ENCODE measurements around the gene MESP1. TPM values are rescaled to one million over a fixed set of nuclear protein-coding genes. Genes with fewer than 3 reads are reported as not detected.
A peak's percentile ranks its signal among the peaks of the same experiment; 100 is the strongest.

MESP1 gene
- total and polyA plus RNA-seq, 2 of the 8 experiments (the other 6 are each of a cell fraction or from before 2014, with no cell fraction given): 0.15 to 0.23 TPM

GRCh38 chr15:89750560-89751542 lies at the start of gene MESP1 (continued):
- TF ChIP-seq SRF (IDR thresholded peaks at IDR 0.05; ENCODE audit: low read depth, low read length) (no peak), JUN (IDR thresholded peaks at IDR 0.05; ENCODE audit: low read depth, low read length) (no peak), CBX8 (IDR thresholded peaks at IDR 0.05; ENCODE audit: borderline replicate concordance, low read depth, low read length) (no peak), RBBP5 (IDR thresholded peaks at IDR 0.05; ENCODE audit: borderline replicate concordance, low read depth, low read length) (no peak), TEAD4 (IDR thresholded peaks at IDR 0.05; ENCODE audit: low read depth, low read length) (no peak), GABPA (IDR thresholded peaks at IDR 0.05; ENCODE audit: borderline replicate concordance, insufficient read depth, low read length) (no peak; the same call in 1 of the 2 replicates), POU5F1 (IDR thresholded peaks at IDR 0.05; ENCODE audit: low read depth, low read length) (no peak), CREB1 (IDR thresholded peaks at IDR 0.05) (peak; percentile 70), RFX5 (IDR thresholded peaks at IDR 0.05; ENCODE audit: borderline replicate concordance, low read depth, low read length) (no peak), USF2 (IDR thresholded peaks at IDR 0.05; ENCODE audit: low read length) (no peak), SIX5 (IDR thresholded peaks at IDR 0.05; ENCODE audit: low read depth, low read length) (no peak), JUND (IDR thresholded peaks at IDR 0.05; ENCODE audit: low read length) (no peak), MAFK (IDR thresholded peaks at IDR 0.05; ENCODE audit: low read depth, low read length) (no peak), HDAC2 (IDR thresholded peaks at IDR 0.05; ENCODE audit: borderline replicate concordance in 1 of 2, low read depth in 2 of 2, low read length in 2 of 2) (0 out of 4 replicates have a peak, but pooled peaks of 1 of the 2 experiments have one; percentile 21), TBP (IDR thresholded peaks at IDR 0.05; ENCODE audit: low read depth, low read length) (no peak)
